Stimulated activated CD8-positive, alpha-beta memory T cell treated with anti-CD3 and anti-CD28 coated beads, Interleukin-12 subunit alpha, Interleukin-12 subunit beta, amount 100 ng/mL, for 24 hours (primary cell): Measurements from ENCODE around the gene ATP6V0C.
"Not testable (repeated sequence)": the region's sequence is repeated elsewhere in the genome, so short reads cannot be mapped to it uniquely, and the experiment has no call there.

Source experiments
- DNase-seq: peaks from one replicate; pipeline ENCODE4 v3.0.0-alpha.2; 2020; ENCODE audit errors: extremely low read depth

ATP6V0C gene

GRCh38 chr16:2550283-2550878, 36.6 kb downstream of the ATP6V0C start:
- not testable (repeated sequence) for DNase-seq

- not testable (repeated sequence) for DNase-seq
These were observed 37.7 kb downstream of the ATP6V0C start for GRCh38 chr16:2551420-2551889.

GRCh38 chr16:2554709-2555425, 41.1 kb downstream of the ATP6V0C start:
- DNase-seq, result not testable (repeated sequence)

- not testable (repeated sequence) for DNase-seq
These were observed 43.4 kb downstream of the ATP6V0C start for GRCh38 chr16:2557150-2557549.

GRCh38 chr16:2560131-2560797, 46.5 kb downstream of the ATP6V0C start:
- DNase-seq, result not testable (repeated sequence)

GRCh38 chr16:2560798-2561133, 47.0 kb downstream of the ATP6V0C start:
- not testable (repeated sequence) for DNase-seq

- not testable (repeated sequence) for DNase-seq
These were observed 53.8 kb downstream of the ATP6V0C start for GRCh38 chr16:2567506-2567905.

- DNase-seq, result not testable (repeated sequence)
These were observed 54.8 kb downstream of the ATP6V0C start for GRCh38 chr16:2568573-2568972.
